SKM-1 treated with dmso at 0.1 percent for 144 hours (cell line): Measurements from ENCODE around the gene GPHB5.
"Not testable (repeated sequence)": the region's sequence is repeated elsewhere in the genome, so short reads cannot be mapped to it uniquely, and the experiment has no call there.

ENCODE experiments used
- DNase-seq: peaks from one replicate; lab custom pipeline; 2025; ENCODE audit not compliant: unreplicated experiment; lab: John Stamatoyannopoulos, UW

The GPHB5 gene

GRCh38 chr14:63296060-63296563 lies 22.6 kb downstream of the GPHB5 start:
- DNase-seq = no peak

- DNase-seq = no peak
Observed at GRCh38 chr14:63295231-63295685, 23.5 kb downstream of the GPHB5 start.

- no peak for DNase-seq
Observed at GRCh38 chr14:63292805-63293204, 25.9 kb downstream of the GPHB5 start.

- DNase-seq = no peak
Observed at GRCh38 chr14:63290741-63291430, 27.8 kb downstream of the GPHB5 start.

- no peak for DNase-seq
Observed at GRCh38 chr14:63288853-63289252, 29.9 kb downstream of the GPHB5 start.

- DNase-seq = no peak
Observed at GRCh38 chr14:63287666-63288483, 30.9 kb downstream of the GPHB5 start.

- DNase-seq = no peak
Observed at GRCh38 chr14:63286071-63286470, 32.7 kb downstream of the GPHB5 start.

GRCh38 chr14:63283884-63284248 lies 34.9 kb downstream of the GPHB5 start:
- DNase-seq = no peak

- DNase-seq = no peak
Observed at GRCh38 chr14:63282997-63283883, 35.5 kb downstream of the GPHB5 start.

GRCh38 chr14:63279933-63280332 lies 38.8 kb downstream of the GPHB5 start:
- DNase-seq = not testable (repeated sequence)

- no peak for DNase-seq
Observed at GRCh38 chr14:63277591-63278183, 41.0 kb downstream of the GPHB5 start.

GRCh38 chr14:63276492-63277342 lies 42.0 kb downstream of the GPHB5 start:
- peak; percentile 7 for DNase-seq

GRCh38 chr14:63276016-63276415 lies 42.7 kb downstream of the GPHB5 start:
- no peak for DNase-seq

GRCh38 chr14:63275611-63276010 lies 43.1 kb downstream of the GPHB5 start:
- no peak for DNase-seq

- no peak for DNase-seq
Observed at GRCh38 chr14:63273717-63274655, 44.7 kb downstream of the GPHB5 start.

GRCh38 chr14:63273129-63273528 lies 45.6 kb downstream of the GPHB5 start:
- no peak for DNase-seq

GRCh38 chr14:63269561-63270225 lies 49.0 kb downstream of the GPHB5 start:
- no peak for DNase-seq

- DNase-seq = no peak
Observed at GRCh38 chr14:63268771-63269170, 50.0 kb downstream of the GPHB5 start.
